HG02981 (cell line): ENCODE results near the gene RAB40B.

ENCODE experiments used
- ATAC-seq: cut with Tn5 transposase; IDR thresholded peaks from one replicate; pipeline ENCODE4 v1.9.1; 2021; ENCODE audit warnings: mild to moderate bottlenecking, moderate library complexity; ENCODE audit not compliant: unreplicated experiment

RAB40B gene

DNA sequence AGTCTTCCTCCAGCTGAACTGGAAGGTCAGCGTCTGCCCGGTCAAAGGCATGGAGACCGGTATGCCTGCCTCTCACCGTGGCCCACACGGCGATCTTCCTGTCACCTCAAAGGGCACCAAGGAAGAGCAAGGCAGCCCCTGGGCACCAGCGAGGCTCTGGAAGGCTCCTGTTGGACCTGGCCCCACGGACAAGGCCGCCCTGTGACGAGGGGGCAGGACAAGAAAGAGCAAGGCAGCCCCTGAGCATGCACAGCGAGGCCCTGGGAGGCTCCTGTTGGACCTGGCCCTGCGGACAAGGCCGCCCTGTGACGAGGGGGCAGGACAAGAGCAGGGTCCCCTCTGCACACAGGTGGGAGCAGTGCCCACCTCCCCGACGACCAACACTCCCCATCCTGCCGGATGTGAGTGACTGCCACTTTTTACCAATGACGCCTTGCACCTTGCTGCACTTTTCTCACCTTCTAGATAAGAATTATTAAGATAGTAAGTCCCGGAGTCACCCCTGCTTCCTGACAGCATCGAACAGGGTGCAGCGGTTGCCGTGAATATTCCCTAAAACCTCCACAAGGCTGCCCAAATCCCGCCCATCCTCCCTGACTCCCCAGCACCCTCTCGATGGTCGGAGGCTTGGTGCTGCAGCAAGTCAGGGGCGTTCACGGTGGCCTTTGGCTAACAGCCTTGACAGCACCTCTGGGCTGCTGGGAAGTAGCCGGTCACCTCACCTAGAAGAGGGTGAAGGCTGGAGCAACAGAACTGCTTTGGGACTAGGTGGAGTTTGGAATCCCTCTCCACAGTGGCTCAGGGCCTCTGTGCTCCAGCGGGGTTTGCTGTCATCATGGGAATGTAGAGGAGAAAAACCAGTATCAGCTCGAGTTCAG is 44.6 kb downstream of the RAB40B start:
- ATAC-seq = no peak

DNA sequence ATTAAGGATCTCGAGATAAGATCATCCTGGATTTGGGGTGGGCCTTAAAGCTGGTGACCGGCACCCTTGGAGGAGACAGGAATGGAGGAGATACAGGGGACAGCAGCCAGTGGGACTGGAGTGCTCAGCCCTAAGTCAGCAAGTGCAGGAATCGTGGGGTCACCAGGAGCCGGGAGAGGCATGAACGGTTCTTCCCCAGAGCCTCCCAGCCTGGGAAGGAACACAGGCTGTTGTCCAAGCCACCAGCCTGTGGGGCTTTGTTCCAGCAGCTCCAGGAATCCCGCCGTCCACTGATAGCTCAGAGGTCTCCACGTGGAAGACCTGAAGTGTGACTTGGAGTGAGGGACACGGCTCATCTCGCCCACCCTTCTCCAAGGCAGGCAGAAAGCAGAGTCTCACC is 47.8 kb downstream of the RAB40B start:
- ATAC-seq = no peak

DNA sequence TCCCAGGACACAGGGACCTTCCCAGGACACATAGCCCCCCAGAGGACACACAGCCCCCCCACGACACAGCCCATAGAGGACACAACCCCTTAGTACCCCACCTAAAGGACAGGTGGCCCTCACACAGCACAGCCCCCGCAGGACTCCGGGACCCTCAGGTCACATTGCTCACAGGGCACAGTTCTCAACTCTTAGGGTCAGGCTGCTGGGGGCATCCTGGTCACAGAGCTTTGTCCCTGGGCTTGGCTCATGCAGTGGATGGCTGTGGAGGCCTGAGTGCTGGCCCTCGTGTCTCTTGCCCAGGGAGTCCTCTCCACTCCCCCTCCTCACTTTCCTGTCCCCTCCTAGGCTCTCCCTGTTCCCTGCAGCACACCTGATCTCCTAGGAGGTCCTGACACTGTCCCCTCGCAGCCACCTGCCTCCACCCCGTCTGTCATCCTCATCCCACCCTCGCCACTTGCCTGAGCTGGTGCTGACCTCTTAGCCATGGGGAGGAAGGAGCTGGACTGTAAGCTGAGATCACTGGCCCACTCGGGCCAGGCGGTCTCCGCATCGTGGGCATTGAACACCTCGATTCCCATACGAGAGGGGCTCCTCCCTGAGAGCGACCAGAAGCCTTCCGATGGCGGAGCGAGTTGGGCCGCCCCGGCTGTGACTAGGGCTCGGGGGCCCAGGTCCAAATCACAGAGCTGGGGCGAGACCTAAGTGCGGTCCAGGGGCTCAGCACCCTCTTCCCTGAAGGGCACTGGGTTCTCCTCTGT is 48.8 kb downstream of the RAB40B start:
- ATAC-seq = no peak

DNA sequence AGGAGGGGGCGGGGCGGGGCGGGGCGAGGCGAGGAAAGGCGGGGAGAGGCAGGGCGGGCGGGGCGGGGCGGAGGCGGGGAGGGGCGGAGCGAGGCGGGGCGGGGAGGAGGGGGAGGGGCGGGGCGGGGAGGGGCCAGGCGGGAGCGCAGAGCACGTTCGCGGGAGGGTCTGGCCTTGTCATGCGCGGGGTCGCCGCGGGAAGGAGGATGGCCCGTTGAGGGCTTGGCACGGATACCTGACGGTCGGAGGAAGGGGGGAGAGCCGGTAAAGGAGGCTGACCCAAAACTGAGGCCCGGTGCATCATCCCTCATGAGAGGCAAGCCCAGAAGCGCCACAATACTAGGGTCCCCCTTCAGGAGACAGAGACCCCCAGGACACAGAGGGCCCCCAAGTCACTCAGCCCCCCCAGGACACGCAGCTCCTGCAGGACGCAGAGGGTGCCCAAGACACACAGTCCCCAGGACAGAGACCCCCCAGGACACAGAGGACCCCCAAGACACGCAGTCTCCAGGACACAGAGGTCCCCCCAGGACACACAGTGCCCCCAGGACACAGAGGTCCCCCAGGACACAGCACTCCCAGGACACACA is 49.7 kb downstream of the RAB40B start:
- ATAC-seq = no peak

DNA sequence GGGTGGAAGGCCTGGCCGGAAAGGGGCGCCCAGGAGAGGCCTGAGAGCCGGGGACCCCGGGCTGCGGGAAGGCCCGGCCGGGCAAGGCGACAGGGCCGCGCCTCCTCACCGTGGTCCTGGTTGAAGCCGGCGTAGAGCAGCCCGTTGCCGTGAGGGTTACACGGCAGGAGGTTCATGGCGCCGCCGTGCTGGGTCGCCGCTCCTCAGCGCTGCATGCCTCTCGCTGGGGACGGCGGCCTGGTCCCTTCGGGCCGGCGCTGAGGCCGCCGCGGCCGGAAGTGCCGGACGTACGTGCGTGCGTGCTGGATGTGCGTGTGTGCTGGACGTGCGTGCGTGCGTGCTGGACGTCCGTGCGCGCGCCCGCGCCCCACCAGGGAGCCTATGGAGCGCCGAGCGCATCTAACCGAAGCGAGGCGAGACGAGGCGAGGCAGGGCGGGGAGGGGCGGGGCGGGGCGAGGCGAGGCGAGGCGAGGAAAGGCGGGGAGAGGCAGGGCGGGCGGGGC is 50.3 kb downstream of the RAB40B start, which contains the start of gene WDR45B:
TSS of gene WDR45B (minus strand) at position 280 of the 504 bp plus-strand sequence. CDS start at position 176, 104 bp downstream.
- ATAC-seq = peak; percentile 82

DNA sequence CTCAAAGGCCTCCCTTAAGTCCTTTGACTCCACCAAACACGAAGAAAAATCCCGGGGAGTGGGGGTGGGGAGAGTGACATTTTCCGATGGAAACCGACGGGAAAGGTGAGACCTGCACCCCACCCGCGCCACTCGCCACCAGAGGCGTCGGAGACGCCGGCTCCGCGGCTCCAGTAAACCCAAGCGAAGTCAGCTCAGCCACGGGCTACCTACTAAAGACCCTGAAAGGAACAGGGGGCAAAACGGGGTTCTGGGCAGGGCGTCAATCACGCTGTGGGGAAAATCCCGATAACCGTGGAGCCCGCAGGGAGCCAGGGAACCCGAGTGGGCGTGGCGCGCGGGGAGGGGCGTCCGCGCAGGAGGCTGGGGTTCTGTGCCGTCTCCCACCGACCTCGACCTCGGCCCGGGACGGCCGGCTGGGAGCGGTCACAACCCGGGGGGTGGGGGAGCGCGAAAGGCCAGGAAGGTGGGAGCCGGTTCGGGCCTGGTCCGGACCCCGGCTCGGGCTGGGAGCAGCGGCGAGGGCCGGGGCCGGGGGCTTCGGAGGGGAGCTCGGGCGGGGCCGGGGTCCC is 50.8 kb downstream of the RAB40B start:
- peak; percentile 13 for ATAC-seq

DNA sequence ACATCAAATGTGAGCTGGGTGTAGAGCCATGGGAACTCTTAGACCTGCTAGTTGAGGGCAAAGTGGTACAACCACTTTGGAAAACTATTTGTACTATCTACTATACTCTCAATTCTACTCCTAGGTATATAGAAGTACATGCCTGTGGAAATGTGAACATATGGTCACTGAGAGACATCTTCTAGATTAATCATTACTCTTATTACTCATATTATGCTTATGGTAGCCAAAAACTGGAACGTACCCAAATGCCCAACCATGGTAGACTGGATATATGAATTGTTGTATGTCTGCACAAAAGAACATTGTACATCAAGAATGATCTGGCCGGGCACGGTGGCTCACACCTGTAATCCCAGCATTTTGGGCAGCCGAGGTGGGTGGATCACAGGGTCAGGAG is 53.0 kb downstream of the RAB40B start:
- no peak for ATAC-seq

DNA sequence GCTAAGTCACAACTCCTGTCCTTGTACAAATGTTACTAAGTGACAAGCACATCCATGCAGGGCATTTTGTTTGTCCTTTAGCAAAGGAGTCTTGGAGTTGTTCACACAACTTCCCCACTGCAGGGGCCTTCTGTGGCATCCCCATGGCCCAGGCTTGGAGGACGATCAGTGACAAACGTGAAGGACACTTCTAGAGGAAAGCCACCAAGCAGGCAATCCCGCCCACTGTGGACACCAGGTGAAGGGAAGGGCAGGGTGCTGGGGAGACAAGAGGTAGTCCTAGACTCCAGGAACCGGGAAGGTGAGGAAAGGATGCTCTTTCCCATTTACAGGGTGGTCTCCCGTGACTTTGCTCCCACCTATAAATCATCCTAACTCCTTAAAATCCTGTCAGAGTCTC is 54.4 kb downstream of the RAB40B start:
- no peak for ATAC-seq

DNA sequence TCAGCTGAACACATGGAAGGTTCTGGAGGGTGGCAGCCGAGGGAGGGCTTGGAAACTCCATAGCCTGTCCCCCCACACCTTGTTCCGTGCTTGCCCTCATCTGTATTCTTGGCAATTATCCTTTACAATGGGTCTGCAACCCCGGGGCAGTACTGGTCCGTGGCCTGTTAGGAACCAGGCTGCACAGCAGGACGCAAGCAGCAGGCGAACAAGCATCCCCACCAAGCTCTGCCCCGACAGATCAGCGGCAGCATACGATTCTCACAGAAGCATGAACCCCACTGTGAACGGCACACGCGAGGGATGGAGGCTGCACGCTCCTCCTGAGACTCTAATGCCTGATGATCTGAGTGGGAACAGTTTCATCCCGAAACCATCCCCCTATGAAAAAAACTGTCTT is 56.5 kb downstream of the RAB40B start:
- no peak for ATAC-seq

DNA sequence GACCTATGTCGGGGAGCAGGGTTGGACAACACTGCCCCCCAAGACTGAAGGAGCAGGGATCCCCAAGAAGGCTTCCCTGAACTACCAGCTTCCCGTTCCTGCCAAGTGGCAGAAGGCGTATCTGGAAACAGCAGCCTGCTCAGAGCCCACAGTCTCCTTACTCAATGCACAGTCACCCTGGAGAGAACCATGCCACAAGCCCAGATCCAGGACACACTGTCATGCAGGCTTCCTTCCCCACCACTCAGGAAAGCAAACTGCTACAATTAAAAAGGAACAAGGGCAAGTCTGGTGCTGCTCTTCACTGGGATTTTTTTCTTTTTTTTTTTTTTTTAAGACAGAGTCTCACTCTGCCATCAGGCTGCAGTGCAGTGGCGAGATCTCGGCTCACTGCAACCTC is 58.5 kb downstream of the RAB40B start:
- no peak for ATAC-seq

DNA sequence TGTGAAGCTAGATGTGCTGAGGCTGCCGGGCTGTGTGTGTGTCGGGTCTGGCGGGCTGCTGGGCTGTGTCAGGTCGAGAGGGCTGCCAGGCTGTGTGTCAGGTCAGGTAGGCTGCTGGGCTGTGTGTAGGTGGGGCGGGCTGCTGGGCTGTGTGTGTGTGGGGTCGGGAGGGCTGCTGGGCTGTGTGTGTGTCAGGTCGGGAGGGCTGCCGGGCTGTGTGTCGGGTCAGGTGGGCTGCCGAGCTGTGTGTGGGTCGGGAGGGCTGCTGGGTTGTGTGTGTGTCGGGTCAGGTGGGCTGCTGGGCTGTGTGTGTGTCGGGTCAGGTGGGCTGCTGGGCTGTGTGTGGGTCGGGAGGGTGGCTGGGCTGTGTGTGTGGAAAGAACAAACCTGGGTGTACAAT is 58.9 kb downstream of the RAB40B start:
- ATAC-seq = no peak

DNA sequence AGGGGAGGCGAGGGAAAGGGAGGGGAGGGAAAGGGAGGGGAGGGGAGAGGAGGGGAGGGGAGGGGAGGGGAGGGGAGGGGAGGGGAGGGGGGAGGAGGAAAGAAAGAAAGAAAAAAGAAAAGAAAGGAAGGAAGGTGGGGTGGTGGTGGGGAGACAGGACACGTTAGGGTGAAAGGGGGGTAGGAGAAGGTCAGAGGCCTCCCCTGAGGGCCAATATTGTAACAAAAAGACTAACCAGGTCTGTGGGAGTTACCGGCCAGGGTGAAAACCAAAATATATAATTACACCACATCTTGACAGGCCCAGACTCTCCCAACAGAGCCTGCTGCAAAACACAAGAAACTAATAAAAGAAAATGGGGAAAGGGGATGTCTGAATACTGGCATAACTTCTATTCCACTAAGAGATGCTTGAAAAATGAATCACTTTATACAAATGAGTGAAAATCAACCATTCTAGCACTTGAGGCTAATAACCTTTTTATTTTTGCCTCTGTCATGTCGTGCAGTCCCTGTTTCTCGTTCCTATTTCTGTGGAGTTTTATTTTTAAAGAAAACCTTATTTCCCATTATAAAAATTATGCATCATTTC is 60.2 kb downstream of the RAB40B start:
- ATAC-seq = no peak

DNA sequence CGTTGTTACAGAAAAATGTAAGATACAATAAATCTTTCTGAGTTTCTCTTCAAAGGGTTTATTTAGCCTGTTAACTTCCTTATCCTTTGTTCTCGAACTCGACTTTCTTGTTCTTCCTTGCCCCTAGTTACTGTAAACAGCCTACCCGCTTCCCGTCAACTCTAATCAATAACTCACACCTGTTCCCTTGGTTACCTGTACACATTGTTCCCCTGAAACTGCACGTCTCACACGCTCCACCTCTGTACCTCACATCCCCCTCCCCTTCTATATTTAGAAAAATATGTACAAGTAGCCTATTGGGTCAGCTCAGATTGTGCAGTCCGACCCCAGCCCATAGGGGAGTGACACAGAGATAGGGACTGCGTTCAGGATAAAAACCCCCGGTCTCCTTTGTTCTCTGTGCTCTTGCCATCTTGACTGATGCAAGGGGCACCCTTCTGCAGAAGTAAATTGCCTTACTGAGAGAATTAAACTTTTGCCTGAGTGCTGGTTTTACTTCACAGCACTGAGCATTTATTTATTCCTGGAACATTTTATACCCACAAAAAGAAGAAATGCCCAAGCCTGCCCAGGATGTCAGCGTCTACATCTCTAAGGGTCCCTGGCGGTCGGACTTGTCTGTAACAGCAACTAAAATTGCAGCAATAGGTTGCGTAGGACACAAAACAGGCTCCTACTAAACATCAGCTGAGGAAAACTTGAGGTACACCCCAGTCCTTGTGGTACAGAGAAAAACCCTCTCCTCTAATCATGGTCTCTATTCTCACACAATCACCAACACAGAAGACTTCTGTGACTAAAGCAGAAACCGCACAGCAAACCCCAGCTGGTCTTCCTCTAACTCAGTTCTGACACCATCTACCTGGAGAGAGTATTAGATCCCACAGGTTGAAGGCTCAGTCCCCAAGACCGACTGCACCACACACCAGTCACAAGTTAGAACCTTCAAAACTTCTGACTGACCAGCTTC is 61.6 kb downstream of the RAB40B start:
- ATAC-seq = no peak

DNA sequence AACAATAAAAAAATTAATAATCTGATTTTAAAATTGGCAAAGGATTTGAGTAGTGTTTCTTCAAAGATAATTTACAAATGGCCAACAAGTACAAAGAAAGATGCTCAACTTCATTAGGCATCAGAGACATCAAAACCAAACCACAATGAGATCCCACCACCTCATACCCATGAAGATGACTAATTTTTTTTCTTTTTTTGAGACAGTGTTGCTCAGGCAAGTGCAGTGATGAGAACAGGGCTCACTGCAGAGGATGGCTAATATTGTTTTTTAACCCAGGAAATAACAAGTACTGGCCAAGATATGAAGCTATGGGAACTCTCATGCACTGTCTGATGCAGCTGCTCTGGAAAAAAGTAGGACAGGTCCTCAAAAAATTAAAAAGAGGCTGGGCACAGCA is 65.2 kb downstream of the RAB40B start:
- ATAC-seq = no peak

DNA sequence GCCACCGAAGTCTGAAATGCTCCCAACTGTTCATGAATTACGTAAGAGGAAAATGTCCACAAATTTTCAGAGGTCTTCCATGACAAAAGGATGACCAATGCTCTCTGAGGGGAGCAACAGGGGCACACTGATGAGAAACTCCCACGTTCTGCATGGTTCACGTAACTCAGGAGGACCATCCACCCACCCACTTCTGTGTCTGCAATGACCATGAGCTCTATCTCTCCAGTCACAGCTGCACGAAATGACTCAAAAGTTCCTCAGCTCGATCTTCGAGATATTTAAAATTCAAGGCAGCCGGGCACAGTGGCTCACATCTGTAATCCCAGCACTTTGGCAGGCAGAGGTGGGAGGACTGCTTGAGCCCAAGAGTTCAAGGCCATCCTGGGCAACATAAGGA is 66.0 kb downstream of the RAB40B start:
- no peak for ATAC-seq

DNA sequence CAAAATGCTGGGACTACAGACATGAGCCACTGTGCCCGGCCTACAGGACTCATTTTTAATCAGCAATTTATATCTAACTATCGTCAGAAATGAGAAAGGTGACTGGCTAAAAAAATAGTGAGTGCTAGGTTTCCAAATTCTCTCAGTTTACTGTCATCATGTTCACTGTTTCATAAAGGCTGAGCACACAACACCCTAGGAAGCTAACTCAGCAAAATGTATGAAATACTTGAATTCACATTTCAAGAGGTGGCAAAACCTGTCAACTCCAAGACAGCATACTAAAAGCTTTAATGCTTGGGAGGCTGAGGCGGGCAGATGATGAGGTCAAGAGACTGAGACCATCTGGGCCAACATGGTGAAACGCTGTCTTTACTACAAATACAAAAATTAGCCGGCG is 67.0 kb downstream of the RAB40B start:
- ATAC-seq = no peak

DNA sequence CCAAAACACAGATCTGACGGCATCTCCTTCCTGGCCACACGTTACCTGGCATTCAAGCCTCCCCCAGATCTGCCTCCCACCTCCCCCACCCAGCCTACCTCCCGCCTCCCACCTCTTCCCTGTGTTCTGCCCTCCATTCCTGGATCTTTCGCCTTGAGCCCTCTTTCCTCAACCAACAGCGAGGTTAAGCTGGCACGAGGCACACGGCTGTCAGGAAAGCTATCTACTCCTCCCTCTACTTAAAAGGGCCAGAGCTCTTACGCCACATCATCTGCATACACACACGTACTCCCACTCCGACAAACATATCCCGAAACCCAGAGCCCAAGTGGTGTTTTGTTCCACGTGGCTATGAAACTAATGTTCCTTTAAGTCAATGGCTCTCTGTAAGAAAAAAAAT is 68.3 kb downstream of the RAB40B start:
- ATAC-seq = no peak

DNA sequence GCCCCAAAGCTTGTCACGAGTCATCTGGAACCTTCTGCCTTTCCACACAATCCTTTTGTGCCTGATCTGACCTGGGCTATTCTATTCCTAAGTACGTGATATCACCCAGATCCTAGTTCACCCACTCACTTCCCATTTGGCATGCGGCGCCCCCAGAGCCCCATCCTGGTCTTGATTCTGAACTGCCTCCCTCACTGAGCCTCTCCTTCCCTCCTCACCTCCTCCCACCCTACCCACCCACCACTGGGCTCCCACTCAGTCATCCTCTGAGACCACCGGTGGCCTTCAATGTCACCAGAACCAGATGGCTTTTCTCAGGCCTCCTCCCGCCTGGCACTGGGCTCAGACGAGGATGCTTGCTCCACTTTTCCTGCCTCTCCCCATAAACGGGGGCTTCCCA is 68.8 kb downstream of the RAB40B start:
- no peak for ATAC-seq

DNA sequence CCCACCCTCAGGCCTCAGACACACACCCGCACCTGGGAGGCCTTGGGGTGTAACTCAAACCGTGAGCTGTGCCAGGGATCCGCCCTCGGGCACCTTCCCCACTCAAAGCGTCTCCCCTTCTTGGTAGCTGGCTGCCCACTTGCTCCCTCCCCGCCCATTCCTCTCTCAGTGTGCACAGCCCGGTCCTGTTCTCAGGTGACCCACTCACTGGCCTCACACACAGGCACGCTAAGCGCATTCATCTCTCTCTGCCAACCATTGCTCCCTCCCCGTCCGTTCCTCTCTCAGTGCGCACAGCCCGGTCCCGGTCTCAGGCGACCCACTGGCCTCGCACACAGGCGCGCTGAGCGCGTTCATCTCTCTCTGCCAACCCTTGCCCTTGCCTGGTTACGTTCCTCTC is 71.1 kb downstream of the RAB40B start:
- ATAC-seq = no peak

DNA sequence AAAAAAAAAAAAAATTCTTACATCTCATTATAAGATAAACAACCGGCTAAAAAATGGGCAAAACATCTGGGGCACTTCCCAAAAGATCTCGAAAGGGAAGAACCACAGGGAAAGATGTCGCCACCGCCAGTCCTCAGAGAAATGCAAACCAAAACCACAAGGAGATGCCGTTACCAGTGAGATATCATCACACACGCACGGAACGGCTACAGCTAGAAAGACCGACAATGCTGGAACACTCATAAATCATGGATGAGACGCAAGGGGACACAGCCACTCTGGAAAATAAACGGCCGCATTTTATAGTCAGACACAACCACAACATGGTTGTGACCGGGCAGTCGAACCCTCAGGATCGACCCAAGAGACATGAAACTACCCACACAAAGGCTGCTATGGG is 74.8 kb downstream of the RAB40B start:
- no peak for ATAC-seq
